GM19395 (cell line): ENCODE measurements around the gene BUD31.
"Not testable (repeated sequence)": the region's sequence is repeated elsewhere in the genome, so short reads cannot be mapped to it uniquely, and the experiment has no call there.

ENCODE experiments used
- ATAC-seq: cut with Tn5 transposase; IDR thresholded peaks from one replicate; pipeline ENCODE4 v1.9.1; 2021; ENCODE audit warnings: mild to moderate bottlenecking, moderate library complexity; ENCODE audit not compliant: unreplicated experiment

Gene BUD31

GRCh38 chr7:99428972-99429566 is 20.3 kb downstream of the BUD31 start:
- ATAC-seq = no peak

GRCh38 chr7:99429756-99430155 is 21.0 kb downstream of the BUD31 start:
- ATAC-seq = no peak

GRCh38 chr7:99431756-99432540 is 23.2 kb downstream of the BUD31 start:
- ATAC-seq = not testable (repeated sequence)

- ATAC-seq = no peak
Measured at GRCh38 chr7:99433158-99433557, 24.4 kb downstream of the BUD31 start.

- ATAC-seq = peak; percentile 8
Measured at GRCh38 chr7:99437946-99438572, 29.3 kb downstream of the BUD31 start.

- ATAC-seq = peak; percentile 91
Measured at GRCh38 chr7:99438573-99439480, 30.1 kb downstream of the BUD31 start, which contains the start of the genes CPSF4 and PTCD1. Gene CPSF4 (plus strand): TSS chr7:99438943. CDS start chr7:99439083, 140 bp downstream. Gene PTCD1 (minus strand): TSS chr7:99438798. CDS start chr7:99435242, 3,556 bp downstream.

GRCh38 chr7:99440195-99440594 is 31.4 kb downstream of the BUD31 start:
- no peak for ATAC-seq

- no peak for ATAC-seq
Measured at GRCh38 chr7:99446096-99446495, 37.3 kb downstream of the BUD31 start.

DNA sequence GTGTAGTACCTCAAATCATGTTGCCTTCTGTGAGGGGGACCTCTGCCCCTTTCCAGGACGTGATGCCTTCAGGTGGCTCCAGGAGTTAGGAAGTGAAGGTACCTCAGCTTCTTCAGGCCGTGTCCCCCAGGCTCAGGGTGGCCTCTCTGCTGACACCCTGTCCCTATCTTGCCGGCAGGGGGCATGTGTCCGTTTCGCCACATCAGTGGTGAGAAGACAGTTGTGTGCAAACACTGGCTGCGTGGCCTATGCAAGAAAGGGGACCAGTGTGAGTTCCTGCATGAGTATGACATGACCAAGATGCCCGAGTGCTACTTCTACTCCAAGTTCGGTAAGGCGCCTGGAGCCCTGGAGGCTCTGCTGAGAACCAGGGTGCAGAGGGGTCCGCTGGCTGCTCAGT is 39.2 kb downstream of the BUD31 start:
- no peak for ATAC-seq

- no peak for ATAC-seq
Measured at GRCh38 chr7:99448855-99449254, 40.1 kb downstream of the BUD31 start.

DNA sequence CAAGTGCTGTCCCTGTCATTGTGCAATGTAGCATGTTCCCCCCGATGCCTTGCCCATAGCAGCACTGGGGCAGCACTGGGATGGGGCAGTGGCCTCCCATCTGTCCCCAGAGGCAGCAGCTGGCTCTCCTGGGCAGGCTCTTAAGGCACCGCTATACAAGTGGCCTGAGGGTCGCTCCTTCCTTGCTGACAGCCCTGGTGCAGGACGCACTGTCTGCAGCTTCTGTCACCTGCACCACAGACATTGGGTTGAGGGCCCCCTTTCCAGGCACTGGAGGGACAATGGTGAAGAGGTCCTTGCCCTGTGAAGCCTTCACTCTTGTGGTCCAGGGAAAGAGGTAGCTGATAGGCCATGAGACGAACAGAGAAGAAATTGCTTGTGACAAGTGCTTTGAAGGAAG is 40.6 kb downstream of the BUD31 start:
- ATAC-seq = no peak

- ATAC-seq = no peak
Measured at GRCh38 chr7:99451936-99452335, 43.2 kb downstream of the BUD31 start.

- no peak for ATAC-seq
Measured at GRCh38 chr7:99452541-99452940, 43.8 kb downstream of the BUD31 start.

DNA sequence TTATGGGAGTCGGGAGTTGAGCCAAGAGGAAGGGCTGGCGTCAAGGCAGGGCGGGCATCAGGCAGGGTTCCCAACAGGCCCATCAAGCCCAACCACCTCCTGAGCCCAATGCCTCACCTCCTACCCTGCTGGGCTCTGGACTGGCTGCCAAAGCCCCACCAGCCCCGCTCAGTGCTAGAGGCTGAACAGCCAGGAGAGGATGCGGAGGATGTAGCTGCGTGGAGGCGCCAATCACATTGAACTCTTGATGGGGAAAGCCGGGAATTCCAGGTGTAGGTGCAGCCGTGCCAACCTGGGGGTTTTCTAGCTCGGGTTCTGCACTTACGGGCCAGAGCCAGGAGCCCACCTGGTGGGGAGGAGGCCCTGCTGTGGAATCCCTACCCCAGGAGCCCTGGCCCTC is 44.3 kb downstream of the BUD31 start:
- no peak for ATAC-seq

GRCh38 chr7:99455874-99456273 is 47.1 kb downstream of the BUD31 start:
- ATAC-seq = no peak

DNA sequence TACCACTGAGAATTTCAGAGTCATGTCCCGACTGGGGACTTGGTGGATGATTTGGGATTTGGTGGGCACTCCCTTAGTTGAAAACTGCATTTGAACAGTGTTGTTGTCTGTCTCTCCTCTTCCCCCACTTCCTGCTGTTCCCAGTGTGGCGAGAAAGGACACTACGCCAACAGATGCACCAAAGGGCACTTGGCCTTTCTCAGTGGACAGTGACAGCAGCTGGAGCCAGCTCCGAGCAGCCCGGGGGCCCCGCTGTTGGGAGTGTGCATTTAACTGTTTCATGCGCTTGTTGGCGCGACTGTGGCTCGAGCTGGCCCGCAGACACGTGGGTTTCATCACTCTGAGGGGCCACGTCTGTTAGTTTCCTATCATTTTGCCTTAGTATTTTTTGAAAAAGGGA is 47.5 kb downstream of the BUD31 start:
- no peak for ATAC-seq

DNA sequence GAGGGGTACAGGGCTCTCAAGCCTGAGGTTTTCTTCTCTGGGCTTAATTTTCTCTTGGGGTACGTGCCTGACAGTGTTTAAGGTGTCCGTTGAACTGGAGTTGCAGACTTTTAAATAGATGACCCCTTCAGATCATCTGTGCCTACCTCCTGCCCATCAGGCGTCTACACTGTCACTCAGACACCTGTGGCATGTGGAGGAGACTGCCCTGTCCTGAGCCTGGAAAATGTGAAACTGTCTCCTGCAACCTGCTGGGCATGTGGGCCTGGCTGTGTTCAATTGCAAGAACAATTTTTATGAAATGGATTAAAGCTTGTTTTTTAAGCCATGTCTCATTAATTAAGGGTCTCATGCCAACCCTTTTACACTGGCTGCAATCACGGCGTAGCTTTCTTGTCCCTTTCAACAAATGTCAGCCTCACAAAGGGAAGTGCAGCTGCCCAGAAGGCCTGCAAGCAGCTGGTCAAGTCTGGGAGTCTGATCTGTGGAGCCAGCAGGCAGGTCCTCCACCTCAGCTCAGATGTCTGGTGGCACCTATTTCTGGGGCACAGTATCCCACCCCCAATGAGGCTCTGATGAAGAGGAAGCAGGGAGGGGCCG is 48.4 kb downstream of the BUD31 start:
- ATAC-seq = no peak

DNA sequence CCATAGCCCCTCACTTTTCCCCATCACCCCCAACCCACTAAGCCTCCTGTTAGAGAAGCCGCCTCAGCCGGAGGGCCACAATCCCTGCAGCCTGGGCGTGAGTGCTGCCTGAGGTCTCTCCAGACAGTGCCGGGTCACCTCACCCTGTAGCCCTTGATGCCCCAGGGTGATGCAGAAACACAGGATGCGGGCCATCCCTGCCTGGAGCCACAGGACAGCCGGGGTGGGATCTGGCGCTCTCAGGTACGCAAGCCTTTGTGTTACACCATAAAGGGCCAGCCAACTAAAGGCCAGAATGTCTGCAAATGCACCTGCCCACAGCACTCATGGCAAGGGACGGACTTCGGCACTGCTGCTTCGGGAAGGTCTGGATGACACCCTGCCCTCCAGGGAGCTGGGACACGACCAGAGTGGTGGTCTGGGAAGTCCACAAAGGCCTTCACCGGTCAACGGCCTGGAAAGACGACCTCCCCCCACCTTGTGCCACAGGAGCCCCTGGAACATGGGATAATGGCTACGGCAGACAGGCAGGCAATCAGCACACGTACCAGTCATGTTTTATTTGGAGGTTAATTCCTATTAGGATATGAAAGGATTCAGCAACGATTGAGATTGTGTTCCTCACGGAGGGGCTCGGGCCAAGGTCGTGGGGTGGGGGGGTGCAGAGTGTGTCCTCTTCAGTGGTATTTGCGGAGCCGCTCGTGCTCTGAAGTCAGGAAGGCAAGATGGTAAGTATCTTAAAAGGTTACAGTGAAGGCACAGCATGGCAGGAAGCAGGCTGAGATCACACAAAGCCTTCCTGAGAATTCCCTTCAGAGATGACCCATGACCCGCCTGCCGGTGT is 49.1 kb downstream of the BUD31 start:
- no peak for ATAC-seq

- no peak for ATAC-seq
Measured at GRCh38 chr7:99459087-99459486, 50.3 kb downstream of the BUD31 start.

DNA sequence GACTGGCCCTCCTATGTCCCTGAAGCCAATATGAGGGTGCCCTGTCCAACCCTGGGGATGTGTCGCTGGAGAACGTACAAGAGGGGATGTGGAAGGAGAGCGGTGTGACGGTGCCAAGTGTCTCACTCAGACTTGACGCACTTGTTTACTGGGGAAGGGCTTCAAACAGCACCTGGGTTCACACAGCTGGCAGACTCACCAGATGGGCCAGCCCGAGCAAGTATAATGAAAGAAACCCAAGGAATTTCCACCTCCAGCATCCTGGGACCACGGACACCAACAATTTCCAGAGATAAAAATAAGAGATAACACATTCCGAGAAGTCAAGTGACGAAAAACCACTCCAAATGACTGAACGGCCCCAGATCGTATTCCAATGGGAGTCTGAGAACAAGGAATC is 51.9 kb downstream of the BUD31 start:
- no peak for ATAC-seq
